K562 (cell line): ENCODE results near the gene WDR83. TPM values are rescaled to one million over a fixed set of nuclear protein-coding genes. Genes with fewer than 3 reads are reported as not detected.
A peak's percentile ranks its signal among the peaks of the same experiment; 100 is the strongest.

ENCODE experiments used
- ATAC-seq: fragments of 200-7000 bp; cut with Tn5 transposase; 3 replicates; pipeline ENCODE4 v1.9.1; 2020; ENCODE audit warnings: moderate library complexity
- BruUV-seq: library from RNA; stranded (reverse); fragments of 400-500 nt; replicated peaks from 2 replicates; lab custom pipeline; 2021; lab: Mats Ljungman, UMichigan
- CTCF ChIA-PET: fragments of 300-600 bp; formaldehyde crosslinking; extraction: SDS; loops from one replicate; lab custom pipeline; 2021; ENCODE audit warnings: low intra/inter-chr PET ratio; lab: Yijun Ruan, JAX
- POLR2A ChIA-PET: fragments of 300-600, 350-650 bp; sonication (Branson Sonifier 250); formaldehyde crosslinking; extraction: SDS; loops from one replicate; lab custom pipeline; 2021; ENCODE audit warnings: antibody characterized with exemption, inconsistent platforms; lab: Yijun Ruan, JAX
- DNase-seq, 4 experiments: peaks; one replicate each; pipeline versions ENCODE4 v3.0.0 to v3.0.0-alpha.2; 2011 to 2018; ENCODE audit warnings: low spot score in 3 of 4, mixed read lengths in 3 of 4; ENCODE audit errors: extremely low read depth in 1 of 4
- FAIRE-seq: peaks from 2 replicates; lab custom pipeline; 2011; peaks lifted over from hg19 to GRCh38; lab: Jason Lieb, UNC
- H2AFZ ChIP-seq: 2 replicates; pipeline ENCODE4 v1.6.0; 2011; ENCODE audit warnings: low read depth, low read length, control low read depth, inconsistent platforms
- H3K27ac ChIP-seq: fragments of 200-600 bp; 3 replicates; pipeline ENCODE4 v1.8.0; 2011; ENCODE audit warnings: low read depth, mild to moderate bottlenecking, control low read depth, inconsistent platforms, low read length, moderate library complexity, mixed read lengths; ENCODE audit errors: extremely low read depth
- H3K27me3 ChIP-seq, 2 experiments: fragments of 300-600 bp in 1 of 2; 2 replicates in 1 of 2; 3 replicates in 1 of 2; pipeline versions ENCODE4 v1.6.0 to v1.8.0; 2011; ENCODE audit warnings: inconsistent platforms in 2 of 2, low read length in 2 of 2, mild to moderate bottlenecking in 1 of 2, mixed read lengths in 1 of 2, moderate library complexity in 1 of 2; ENCODE audit not compliant: control insufficient read depth in 2 of 2, insufficient read depth in 2 of 2
- H3K36me3 ChIP-seq: fragments of 300-600 bp; 3 replicates; pipeline ENCODE4 v1.8.0; 2011; ENCODE audit warnings: mild to moderate bottlenecking, low read length, inconsistent platforms; ENCODE audit not compliant: control insufficient read depth, insufficient read depth
- H3K4me1 ChIP-seq, 2 experiments: fragments of 200-600 bp in 1 of 2; replicated peaks in 1 of 2; 2 replicates in 1 of 2; 3 replicates in 1 of 2; pipeline versions ENCODE4 v1.5.1 to v1.8.0; 2011; ENCODE audit warnings: inconsistent platforms in 2 of 2, low read length in 2 of 2, mild to moderate bottlenecking in 1 of 2, mixed read lengths in 1 of 2, moderate library complexity in 1 of 2; ENCODE audit not compliant: control insufficient read depth in 2 of 2, insufficient read depth in 2 of 2
- H3K4me2 ChIP-seq: 2 replicates; pipeline ENCODE4 v1.6.1; 2011; ENCODE audit warnings: low read length, control low read depth, inconsistent platforms, mixed read lengths; ENCODE audit not compliant: insufficient read depth
- H3K4me3 ChIP-seq: fragments of 200-600 bp; sonication (generic), shearing (Covaris generic); 2 replicates; pipeline ENCODE4 v1.5.1; 2016; ENCODE audit warnings: control low read depth, inconsistent platforms
- H3K79me2 ChIP-seq: fragments of 200-600 bp; 3 replicates; pipeline ENCODE4 v1.8.0; 2011; ENCODE audit warnings: low read length, inconsistent platforms; ENCODE audit not compliant: control insufficient read depth, insufficient read depth
- H3K9ac ChIP-seq, 2 experiments: 2 replicates each; pipeline versions ENCODE4 v1.6.0 to v1.6.1; 2011; ENCODE audit warnings: low read depth in 2 of 2, low read length in 2 of 2, control low read depth in 1 of 2, inconsistent platforms in 1 of 2, mild to moderate bottlenecking in 1 of 2, mixed read lengths in 1 of 2; ENCODE audit not compliant: insufficient read depth in 1 of 2
- H3K9me1 ChIP-seq: one replicate; pipeline ENCODE4 v1.6.0; 2011; ENCODE audit warnings: inconsistent platforms, mild to moderate bottlenecking, low read length, moderate library complexity; ENCODE audit not compliant: control insufficient read depth, insufficient read depth
- H3K9me3 ChIP-seq: replicated peaks from 2 replicates; pipeline ENCODE4 v1.5.1; 2011; ENCODE audit warnings: low read depth, low read length, inconsistent platforms; ENCODE audit not compliant: control insufficient read depth, insufficient read depth
- H4K20me1 ChIP-seq: replicated peaks from 2 replicates; pipeline ENCODE4 v1.6.1; 2011; ENCODE audit warnings: low read length, inconsistent platforms, mixed read lengths; ENCODE audit not compliant: control insufficient read depth, insufficient read depth
- ATF7 ChIP-seq: fragments of 450-650 bp; IDR thresholded peaks from 2 replicates; pipeline ENCODE4 v1.7.1; 2014; ENCODE audit warnings: mild to moderate bottlenecking, moderate library complexity
- CXXC5 ChIP-seq: fragments of 250-450 bp; sonication (Bioruptor Pico); IDR thresholded peaks from 2 replicates; pipeline ENCODE4 v1.8.0; 2022; ENCODE audit warnings: inconsistent platforms, mild to moderate bottlenecking, moderate library complexity
- EP400 ChIP-seq: fragments of 450-650 bp; IDR thresholded peaks from 2 replicates; pipeline ENCODE4 v1.6.1; 2017; ENCODE audit warnings: antibody characterized with exemption, mild to moderate bottlenecking, moderate library complexity
- ESRRA ChIP-seq: fragments of 450-650 bp; IDR thresholded peaks from 2 replicates; pipeline ENCODE4 v1.6.1; 2014; ENCODE audit warnings: low read depth, mild to moderate bottlenecking, moderate library complexity, borderline replicate concordance
- FIP1L1 ChIP-seq: fragments of 200-400 bp; formaldehyde crosslinking; IDR thresholded peaks from 2 replicates; pipeline ENCODE4 v1.6.1; 2018; ENCODE audit warnings: mild to moderate bottlenecking, low read depth, low read length; ENCODE audit not compliant: poor library complexity, severe bottlenecking
- KHSRP ChIP-seq: fragments of 450-650 bp; IDR thresholded peaks from 2 replicates; pipeline ENCODE4 v1.6.1; 2017
- PHF20 ChIP-seq: fragments of 450-650 bp; IDR thresholded peaks from 2 replicates; pipeline ENCODE4 v1.6.1; 2018; ENCODE audit not compliant: partially characterized antibody
- RHOXF2B ChIP-seq: fragments of 250-450 bp; sonication (Bioruptor Pico); conservative IDR thresholded peaks from 2 replicates; pipeline ENCODE4 v1.5.1; 2021
- SOX6 ChIP-seq: fragments of 450-650 bp; IDR thresholded peaks from 2 replicates; pipeline ENCODE4 v1.6.1; 2014; ENCODE audit warnings: mild to moderate bottlenecking
- ZFX ChIP-seq: sonication (generic); formaldehyde crosslinking; IDR thresholded peaks from 2 replicates; pipeline ENCODE4 v1.8.0; 2022; ENCODE audit warnings: mild to moderate bottlenecking, missing genetic modification reagents, moderate library complexity
- ZNF232 ChIP-seq: sonication (generic); formaldehyde crosslinking; IDR thresholded peaks from 2 replicates; pipeline ENCODE4 v1.8.0; 2022; ENCODE audit warnings: mild to moderate bottlenecking, missing genetic modification reagents
- WGBS: fragments of 100-300 bp; shearing (Covaris generic); methylation state at CpG from one replicate; pipeline ENCODE4 v1.1.6; 2016; ENCODE audit warnings: low coverage, mixed read lengths; ENCODE audit not compliant: insufficient coverage; ENCODE audit errors: missing lambda C conversion rate; 5-methylcytosine and 5-hydroxymethylcytosine counted together
- in situ Hi-C: fragments of 300-500 bp; cut with MboI; formaldehyde crosslinking; loops from 4 replicates; pipeline ENCODE4 v1.15.0; 2018; ENCODE audit warnings: inconsistent platforms, mixed read lengths
- intact Hi-C: fragments of 100-400 bp; cut with micrococcal nuclease; formaldehyde crosslinking; loops from 2 replicates; pipeline ENCODE4 v1.14.2; 2022
- polyA plus RNA-seq, 8 experiments: library from polyadenylated mRNA; depleted of rRNA in 4 of 8; stranded (reverse) in 5 of 8; unstranded in 3 of 8; fragments of >200 nt; fragmentation: Nextera tagmentation in 2 of 8; fragmentation: Illumina TruSeq in 1 of 8; extraction: Ambion mirVana in 2 of 8; extraction: Trizol in 1 of 8; gene quantifications; 2 replicates each; pipeline versions ENCODE4 v1.2.1 to v1.2.3, GENCODE V29; 2011 to 2014; ENCODE audit warnings: inconsistent platforms in 1 of 8, missing spikeins in 1 of 8
- total RNA-seq, 7 experiments: library from RNA; depleted of rRNA in 6 of 7; stranded (reverse); fragments of >200 nt in 6 of 7; fragmentation: Illumina TruSeq in 2 of 7; extraction: Trizol in 2 of 7; gene quantifications; 2 replicates each; pipeline versions ENCODE4 v1.2.1 to v1.2.3, GENCODE V29; 2011 to 2021; ENCODE audit warnings: low replicate concordance in 1 of 7
- TF ChIP-seq, protein P1 (sequence below), 3 experiments: fragments of 200-800 bp in 1 of 3; fragments of 250-450 bp in 1 of 3; fragments of 450-650 bp in 1 of 3; sonication (Bioruptor Pico) in 1 of 3; sonication (Bioruptor generic) in 1 of 3; formaldehyde crosslinking in 1 of 3; IDR thresholded peaks; 2 replicates each; pipeline versions ENCODE4 v1.6.1 to v1.8.0; 2016 to 2022; ENCODE audit warnings: mild to moderate bottlenecking in 2 of 3, missing genetic modification characterization in 2 of 3, missing compliant biosample characterization in 1 of 3, moderate library complexity in 1 of 3
- TF ChIP-seq, protein P2 (sequence below): fragments of 450-650 bp; IDR thresholded peaks from 2 replicates; pipeline ENCODE4 v1.6.1; 2016; ENCODE audit warnings: borderline replicate concordance

Gene WDR83
- total and polyA plus RNA-seq, 9 of the 15 experiments (the other 6 are each of a cell fraction or from before 2014, with no cell fraction given): 0.52 to 21.3 (median 4.2) TPM

DNA sequence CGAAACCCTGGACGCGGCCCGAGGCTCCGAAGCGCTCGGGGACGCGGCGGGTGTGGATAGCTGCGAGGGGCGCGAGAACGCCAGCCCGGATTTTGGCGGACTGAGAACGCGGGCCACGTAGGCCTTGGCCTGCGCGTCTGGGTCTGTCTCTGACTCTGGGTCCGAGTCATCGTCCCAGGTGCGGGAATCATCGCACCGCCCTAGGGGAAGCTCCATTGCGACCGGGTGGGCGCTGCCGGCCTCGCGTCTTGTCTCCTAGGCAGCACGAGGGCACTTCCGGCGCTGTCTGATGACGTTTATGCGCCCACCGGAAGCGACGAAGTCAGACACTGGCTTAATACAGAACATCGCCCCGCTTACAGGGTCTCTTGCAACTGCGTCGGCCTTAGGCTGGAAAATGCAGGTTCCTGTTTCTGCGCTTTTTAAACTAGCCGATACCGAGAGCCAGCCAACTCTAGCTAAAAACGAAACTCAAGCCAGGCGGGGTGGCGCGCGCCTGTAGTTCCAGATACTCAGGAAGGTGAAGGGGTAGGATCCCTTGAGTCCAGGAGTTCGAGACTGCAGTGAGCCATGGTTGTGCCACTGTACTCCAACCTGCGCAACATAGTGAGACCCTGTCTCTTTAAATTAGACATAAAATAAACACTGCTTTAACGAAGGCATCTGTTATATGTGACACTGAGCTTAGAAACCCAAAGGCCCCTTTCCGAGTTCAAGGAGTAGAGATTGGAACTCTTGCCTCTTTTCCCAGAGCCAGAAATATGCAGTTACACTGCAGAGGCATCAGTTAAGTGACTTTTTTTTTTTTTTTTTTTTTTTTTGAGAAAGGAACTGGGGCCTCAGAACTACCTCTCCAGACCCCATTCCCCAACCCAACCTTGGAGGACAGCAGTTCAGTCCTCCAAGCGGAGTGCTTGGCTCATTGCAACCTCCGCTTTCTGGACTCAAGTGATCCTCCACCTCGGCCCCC lies 30.0 kb downstream of the WDR83 start, which contains the start of gene FBXW9:
FBXW9 (minus strand) TSS at position 266 of the 970 bp plus-strand sequence; CDS start at position 216, 50 bp downstream.
- Histone ChIP-seq H3K4me3 (peak within 1 kb of the TSS; percentile 82), H3K4me2 (peak within 1 kb of the TSS; percentile 91), H3K9me1 (no peaks in the 10 kb centered on the region), H3K9me3 (no peaks in the 10 kb centered on the region), H2AFZ (peak within 1 kb of the TSS; percentile 89), H4K20me1 (no peaks in the 10 kb centered on the region), H3K36me3 (peaks cover 54% of the 10 kb centered on the region), H3K27ac (peak within 1 kb of the TSS; percentile 69), H3K9ac (peak within 1 kb of the TSS; percentile 68 to 95), H3K27me3 (no peaks in the 10 kb centered on the region; a peak in 1 of 5 replicates), H3K79me2 (peaks cover 7% of the 10 kb centered on the region; the same call in 2 of the 3 replicates), H3K4me1 (peaks cover 0 to 28% of the 10 kb centered on the region in 2 experiments; a peak in 3 of 5 replicates)
- FAIRE-seq (peak; percentile 87), ATAC-seq (peak; percentile 90), DNase-seq (peak; percentile 88 to 94 (median 89))
- in situ Hi-C loops (no loop called here), intact Hi-C loops (no loop called here)
- ChIA-PET POLR2A (interaction anchor here (0.6 to 2.6 kb wide), 7 partner anchors 12 to 331 kb away, joined by 3 to 21 read pairs (median 5); partner anchors contain the start of genes DHPS, TRIR and ZNF442), CTCF (no interaction called here)
- TSS peak; percentile 96 for BruUV-seq
- WGBS: 30% methylated on average over 47 of the region's 59 CpGs
- TF ChIP-seq PHF20 (peak; percentile 95), RHOXF2B (CRISPR knock-in tag) (0 out of 2 replicates have a peak, but pooled peaks have one; percentile 14), ZFX (CRISPR knock-in tag) (peak; percentile 59; the same call in 1 of the 2 replicates), ESRRA (0 out of 2 replicates have a peak, but pooled peaks have one; percentile 29), KHSRP (peak; percentile 50; the same call in 1 of the 2 replicates), FIP1L1 (peak; percentile 89), ATF7 (peak; percentile 74; the same call in 1 of the 2 replicates), CXXC5 (CRISPR knock-in tag) (peak; percentile 53), EP400 (peak; percentile 73), ZNF232 (CRISPR knock-in tag) (no peak), SOX6 (0 out of 2 replicates have a peak, but pooled peaks have one; percentile 20)
- TF ChIP-seq, protein P1, sequence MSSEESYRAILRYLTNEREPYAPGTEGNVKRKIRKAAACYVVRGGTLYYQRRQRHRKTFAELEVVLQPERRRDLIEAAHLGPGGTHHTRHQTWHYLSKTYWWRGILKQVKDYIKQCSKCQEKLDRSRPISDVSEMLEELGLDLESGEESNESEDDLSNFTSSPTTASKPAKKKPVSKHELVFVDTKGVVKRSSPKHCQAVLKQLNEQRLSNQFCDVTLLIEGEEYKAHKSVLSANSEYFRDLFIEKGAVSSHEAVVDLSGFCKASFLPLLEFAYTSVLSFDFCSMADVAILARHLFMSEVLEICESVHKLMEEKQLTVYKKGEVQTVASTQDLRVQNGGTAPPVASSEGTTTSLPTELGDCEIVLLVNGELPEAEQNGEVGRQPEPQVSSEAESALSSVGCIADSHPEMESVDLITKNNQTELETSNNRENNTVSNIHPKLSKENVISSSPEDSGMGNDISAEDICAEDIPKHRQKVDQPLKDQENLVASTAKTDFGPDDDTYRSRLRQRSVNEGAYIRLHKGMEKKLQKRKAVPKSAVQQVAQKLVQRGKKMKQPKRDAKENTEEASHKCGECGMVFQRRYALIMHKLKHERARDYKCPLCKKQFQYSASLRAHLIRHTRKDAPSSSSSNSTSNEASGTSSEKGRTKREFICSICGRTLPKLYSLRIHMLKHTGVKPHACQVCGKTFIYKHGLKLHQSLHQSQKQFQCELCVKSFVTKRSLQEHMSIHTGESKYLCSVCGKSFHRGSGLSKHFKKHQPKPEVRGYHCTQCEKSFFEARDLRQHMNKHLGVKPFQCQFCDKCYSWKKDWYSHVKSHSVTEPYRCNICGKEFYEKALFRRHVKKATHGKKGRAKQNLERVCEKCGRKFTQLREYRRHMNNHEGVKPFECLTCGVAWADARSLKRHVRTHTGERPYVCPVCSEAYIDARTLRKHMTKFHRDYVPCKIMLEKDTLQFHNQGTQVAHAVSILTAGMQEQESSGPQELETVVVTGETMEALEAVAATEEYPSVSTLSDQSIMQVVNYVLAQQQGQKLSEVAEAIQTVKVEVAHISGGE (CRISPR knock-in tag; IDR thresholded peaks at IDR 0.05): peak in 1 of 3 experiments; percentile 62; a peak in 2 of 6 replicates
- TF ChIP-seq, protein P2, sequence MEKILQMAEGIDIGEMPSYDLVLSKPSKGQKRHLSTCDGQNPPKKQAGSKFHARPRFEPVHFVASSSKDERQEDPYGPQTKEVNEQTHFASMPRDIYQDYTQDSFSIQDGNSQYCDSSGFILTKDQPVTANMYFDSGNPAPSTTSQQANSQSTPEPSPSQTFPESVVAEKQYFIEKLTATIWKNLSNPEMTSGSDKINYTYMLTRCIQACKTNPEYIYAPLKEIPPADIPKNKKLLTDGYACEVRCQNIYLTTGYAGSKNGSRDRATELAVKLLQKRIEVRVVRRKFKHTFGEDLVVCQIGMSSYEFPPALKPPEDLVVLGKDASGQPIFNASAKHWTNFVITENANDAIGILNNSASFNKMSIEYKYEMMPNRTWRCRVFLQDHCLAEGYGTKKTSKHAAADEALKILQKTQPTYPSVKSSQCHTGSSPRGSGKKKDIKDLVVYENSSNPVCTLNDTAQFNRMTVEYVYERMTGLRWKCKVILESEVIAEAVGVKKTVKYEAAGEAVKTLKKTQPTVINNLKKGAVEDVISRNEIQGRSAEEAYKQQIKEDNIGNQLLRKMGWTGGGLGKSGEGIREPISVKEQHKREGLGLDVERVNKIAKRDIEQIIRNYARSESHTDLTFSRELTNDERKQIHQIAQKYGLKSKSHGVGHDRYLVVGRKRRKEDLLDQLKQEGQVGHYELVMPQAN: peak; percentile 99; the same call in 1 of the 2 replicates
